Uterus (tissue), 4 donors: Measurements from ENCODE around the gene CCR2. TPM values are rescaled to one million over a fixed set of nuclear protein-coding genes. Genes with fewer than 3 reads are reported as not detected.

ENCODE experiments used
- DNase-seq, 2 donors: peaks; one replicate each; pipeline ENCODE4 v3.0.0-alpha.2; 2019 to 2020
- H3K27ac ChIP-seq, 2 donors: fragments of 200-600 bp; sonication (generic); 1 replicate in 1 of 2; 2 replicates in 1 of 2; pipeline ENCODE4 v1.5.1; 2016 to 2018
- H3K27me3 ChIP-seq, 2 donors: fragments of 200-600 bp; sonication (generic); one replicate each; pipeline ENCODE4 v1.5.1; 2018 to 2019; ENCODE audit warnings: control low read depth in 1 of 2
- H3K36me3 ChIP-seq, 2 donors: fragments of 200-600 bp; sonication (generic); one replicate each; pipeline ENCODE4 v1.5.1; 2019; ENCODE audit warnings: control low read depth in 1 of 2
- H3K4me1 ChIP-seq, 2 donors: fragments of 200-600 bp; sonication (generic); one replicate each; pipeline ENCODE4 v1.5.1; 2018 to 2019; ENCODE audit warnings: control low read depth in 1 of 2
- H3K4me3 ChIP-seq, 2 donors: fragments of 200-600 bp; sonication (generic); 1 replicate in 1 of 2; 2 replicates in 1 of 2; pipeline ENCODE4 v1.5.1; 2018 to 2019; ENCODE audit warnings: mild to moderate bottlenecking in 1 of 2
- H3K9me3 ChIP-seq, 2 donors: fragments of 200-600 bp; sonication (generic); one replicate each; pipeline ENCODE4 v1.5.1; 2019; ENCODE audit warnings: control low read depth in 1 of 2
- CTCF ChIP-seq, 4 experiments: fragments of 200-600 bp in 2 of 4; fragments of 450-650 bp in 2 of 4; sonication (generic) in 2 of 4; IDR thresholded peaks; one replicate each; pipeline ENCODE4 v1.5.1; 2016 to 2019; ENCODE audit warnings: antibody characterized with exemption in 4 of 4, mild to moderate bottlenecking in 2 of 4, moderate library complexity in 1 of 4
- POLR2A ChIP-seq, 2 donors: fragments of 450-650 bp; IDR thresholded peaks; one replicate each; pipeline ENCODE4 v1.6.1; 2016; ENCODE audit warnings: antibody characterized with exemption in 2 of 2, mild to moderate bottlenecking in 1 of 2, moderate library complexity in 1 of 2
- intact Hi-C: fragments of 100-400 bp; cut with DNase I; formaldehyde crosslinking; loops from one replicate; pipeline ENCODE4 v1.15.1; 2023; ENCODE audit warnings: low total_unique reads
- total RNA-seq, 4 donors: library from RNA; depleted of rRNA in 3 of 4; stranded (reverse); fragments of >200 nt in 3 of 4; gene quantifications; one replicate each; pipeline versions ENCODE4 v1.1.0 to v1.2.4, GENCODE V29; 2014 to 2023
- donor health status: DM: yes; HTN: yes; CAD: no.

The CCR2 gene
- total RNA-seq, 4 donors from 2014 or later, result 2.7 to 7.1 (median 3.7) TPM; not detected in 1

DNA sequence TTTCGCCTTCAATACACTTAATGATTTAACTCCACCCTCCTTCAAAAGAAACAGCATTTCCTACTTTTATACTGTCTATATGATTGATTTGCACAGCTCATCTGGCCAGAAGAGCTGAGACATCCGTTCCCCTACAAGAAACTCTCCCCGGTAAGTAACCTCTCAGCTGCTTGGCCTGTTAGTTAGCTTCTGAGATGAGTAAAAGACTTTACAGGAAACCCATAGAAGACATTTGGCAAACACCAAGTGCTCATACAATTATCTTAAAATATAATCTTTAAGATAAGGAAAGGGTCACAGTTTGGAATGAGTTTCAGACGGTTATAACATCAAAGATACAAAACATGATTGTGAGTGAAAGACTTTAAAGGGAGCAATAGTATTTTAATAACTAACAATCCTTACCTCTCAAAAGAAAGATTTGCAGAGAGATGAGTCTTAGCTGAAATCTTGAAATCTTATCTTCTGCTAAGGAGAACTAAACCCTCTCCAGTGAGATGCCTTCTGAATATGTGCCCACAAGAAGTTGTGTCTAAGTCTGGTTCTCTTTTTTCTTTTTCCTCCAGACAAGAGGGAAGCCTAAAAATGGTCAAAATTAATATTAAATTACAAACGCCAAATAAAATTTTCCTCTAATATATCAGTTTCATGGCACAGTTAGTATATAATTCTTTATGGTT, 17.1 kb downstream of the CCR2 start, which contains the start of gene CCR5:
TSS of gene CCR5 (plus strand) at position 108 of the 680 bp plus-strand sequence. CDS start 1,957 bp downstream, outside the sequence.
- H3K4me3 ChIP-seq, result no peak within 1 kb of the TSS
- no peak within 1 kb of the TSS for H3K27ac ChIP-seq
- H3K4me1 ChIP-seq, result no peaks in the 10 kb centered on the region
- H3K36me3 ChIP-seq, result no peaks in the 10 kb centered on the region
- no peaks in the 10 kb centered on the region for H3K9me3 ChIP-seq
- intact Hi-C loops, result no loop called here
- TF ChIP-seq POLR2A (IDR thresholded peaks at IDR 0.05) (no peak), CTCF (IDR thresholded peaks at IDR 0.05) (no peak)
- no peak for DNase-seq
- H3K27me3 ChIP-seq, result no peaks in the 10 kb centered on the region

DNA sequence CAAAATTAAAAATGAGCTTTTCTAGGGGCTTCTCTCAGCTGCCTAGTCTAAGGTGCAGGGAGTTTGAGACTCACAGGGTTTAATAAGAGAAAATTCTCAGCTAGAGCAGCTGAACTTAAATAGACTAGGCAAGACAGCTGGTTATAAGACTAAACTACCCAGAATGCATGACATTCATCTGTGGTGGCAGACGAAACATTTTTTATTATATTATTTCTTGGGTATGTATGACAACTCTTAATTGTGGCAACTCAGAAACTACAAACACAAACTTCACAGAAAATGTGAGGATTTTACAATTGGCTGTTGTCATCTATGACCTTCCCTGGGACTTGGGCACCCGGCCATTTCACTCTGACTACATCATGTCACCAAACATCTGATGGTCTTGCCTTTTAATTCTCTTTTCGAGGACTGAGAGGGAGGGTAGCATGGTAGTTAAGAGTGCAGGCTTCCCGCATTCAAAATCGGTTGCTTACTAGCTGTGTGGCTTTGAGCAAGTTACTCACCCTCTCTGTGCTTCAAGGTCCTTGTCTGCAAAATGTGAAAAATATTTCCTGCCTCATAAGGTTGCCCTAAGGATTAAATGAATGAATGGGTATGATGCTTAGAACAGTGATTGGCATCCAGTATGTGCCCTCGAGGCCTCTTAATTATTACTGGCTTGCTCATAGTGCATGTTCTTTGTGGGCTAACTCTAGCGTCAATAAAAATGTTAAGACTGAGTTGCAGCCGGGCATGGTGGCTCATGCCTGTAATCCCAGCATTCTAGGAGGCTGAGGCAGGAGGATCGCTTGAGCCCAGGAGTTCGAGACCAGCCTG, 17.8 kb downstream of the CCR2 start:
- no peak overlapping the region for H3K27ac ChIP-seq
- no peak overlapping the region for H3K4me3 ChIP-seq
- intact Hi-C loops, result no loop called here
- no peak for TF ChIP-seq POLR2A (IDR thresholded peaks at IDR 0.05)
- TF ChIP-seq CTCF (IDR thresholded peaks at IDR 0.05), result no peak
- H3K4me1 ChIP-seq, result no peaks in the 10 kb centered on the region
- no peaks in the 10 kb centered on the region for H3K27me3 ChIP-seq
- no peak for DNase-seq
- H3K36me3 ChIP-seq, result no peaks in the 10 kb centered on the region
- H3K9me3 ChIP-seq, result no peaks in the 10 kb centered on the region

- H3K9me3 ChIP-seq, result no peaks in the 10 kb centered on the region
- no peak for DNase-seq
- no peak for TF ChIP-seq POLR2A (IDR thresholded peaks at IDR 0.05)
- peak in 2 of 4 experiments; percentile 15 to 25 for TF ChIP-seq CTCF (IDR thresholded peaks at IDR 0.05)
- H3K4me1 ChIP-seq, result no peaks in the 10 kb centered on the region
- H3K27me3 ChIP-seq, result no peaks in the 10 kb centered on the region
- intact Hi-C loops, result no loop called here
- H3K27ac ChIP-seq, result no peak overlapping the region
- H3K36me3 ChIP-seq, result no peaks in the 10 kb centered on the region
- no peak overlapping the region for H3K4me3 ChIP-seq
Measured at GRCh38 chr3:46372492-46373359, 18.8 kb downstream of the CCR2 start.

DNA sequence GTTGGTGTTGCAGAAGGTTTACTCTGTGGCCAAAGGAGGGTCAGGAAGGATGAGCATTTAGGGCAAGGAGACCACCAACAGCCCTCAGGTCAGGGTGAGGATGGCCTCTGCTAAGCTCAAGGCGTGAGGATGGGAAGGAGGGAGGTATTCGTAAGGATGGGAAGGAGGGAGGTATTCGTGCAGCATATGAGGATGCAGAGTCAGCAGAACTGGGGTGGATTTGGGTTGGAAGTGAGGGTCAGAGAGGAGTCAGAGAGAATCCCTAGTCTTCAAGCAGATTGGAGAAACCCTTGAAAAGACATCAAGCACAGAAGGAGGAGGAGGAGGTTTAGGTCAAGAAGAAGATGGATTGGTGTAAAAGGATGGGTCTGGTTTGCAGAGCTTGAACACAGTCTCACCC, 20.8 kb downstream of the CCR2 start:
- Histone ChIP-seq H3K27ac (no peak overlapping the region), H3K4me3 (no peak overlapping the region), H3K27me3 (no peaks in the 10 kb centered on the region), H3K36me3 (no peaks in the 10 kb centered on the region), H3K9me3 (no peaks in the 10 kb centered on the region), H3K4me1 (no peaks in the 10 kb centered on the region)
- no peak for TF ChIP-seq CTCF (IDR thresholded peaks at IDR 0.05)
- no peak for TF ChIP-seq POLR2A (IDR thresholded peaks at IDR 0.05)
- intact Hi-C loops, result no loop called here
- DNase-seq, result no peak
